Left ventricle myocardium superior (tissue), 1 donor: ENCODE data around the gene PABPC1L2A. TPM values are rescaled to one million over a fixed set of nuclear protein-coding genes. Genes with fewer than 3 reads are reported as not detected.
"Not testable (repeated sequence)": the region's sequence is repeated elsewhere in the genome, so short reads cannot be mapped to it uniquely, and the experiment has no call there.

Experiments
- ATAC-seq: fragments of 200-7000 bp; cut with Tn5 transposase; one replicate; pipeline ENCODE4 v1.9.1; 2020; ENCODE audit warnings: mild to moderate bottlenecking, moderate library complexity
- DNase-seq: peaks from one replicate; pipeline ENCODE4 v3.0.0-alpha.2; 2020
- intact Hi-C: fragments of 100-400 bp; cut with micrococcal nuclease; formaldehyde crosslinking; loops from one replicate; pipeline ENCODE4 v1.11.0; 2022
- long read RNA-seq: library from polyadenylated mRNA; unstranded; transcript quantifications from one replicate; pipeline ENCODE4 v2.0.0, GENCODE V29; 2021
- total RNA-seq: library from RNA; stranded (reverse); fragmentation: NEBNext Ultra II Directional; extraction: Animal tissue kit (Norgen Biotek cat#: 25700); gene quantifications from one replicate; pipeline ENCODE4 v1.2.1, GENCODE V29; 2021
- donor health status: DM: no; HTN: yes; CAD: no; lungs with severe emphysema.

The PABPC1L2A gene
- total RNA-seq = not detected
- long read RNA-seq = 0 reads

- intact Hi-C loops, DNase-seq, ATAC-seq: not testable (repeated sequence)
These were observed at the start of gene PABPC1L2A for GRCh38 chrX:73079024-73079562. TSS of gene PABPC1L2A (minus strand) at chrX:73079512. CDS start at chrX:73079386, 126 bp downstream.

GRCh38 chrX:73127700-73128241 lies 48.5 kb upstream of the PABPC1L2A start:
- intact Hi-C loops = no loop called here
- ATAC-seq (peak; percentile 26), DNase-seq (no peak)

GRCh38 chrX:73126240-73126639 lies 46.9 kb upstream of the PABPC1L2A start:
- DNase-seq (no peak), ATAC-seq (no peak)

GRCh38 chrX:73099505-73099904 lies 20.2 kb upstream of the PABPC1L2A start:
- DNase-seq, ATAC-seq, intact Hi-C loops: not testable (repeated sequence)

More at GRCh38 chrX:73126240-73126639, 46.9 kb upstream of the PABPC1L2A start:
- intact Hi-C loops = no loop called here

GRCh38 chrX:73086766-73087165 lies 7.5 kb upstream of the PABPC1L2A start:
- DNase-seq, intact Hi-C loops, ATAC-seq: not testable (repeated sequence)

DNA sequence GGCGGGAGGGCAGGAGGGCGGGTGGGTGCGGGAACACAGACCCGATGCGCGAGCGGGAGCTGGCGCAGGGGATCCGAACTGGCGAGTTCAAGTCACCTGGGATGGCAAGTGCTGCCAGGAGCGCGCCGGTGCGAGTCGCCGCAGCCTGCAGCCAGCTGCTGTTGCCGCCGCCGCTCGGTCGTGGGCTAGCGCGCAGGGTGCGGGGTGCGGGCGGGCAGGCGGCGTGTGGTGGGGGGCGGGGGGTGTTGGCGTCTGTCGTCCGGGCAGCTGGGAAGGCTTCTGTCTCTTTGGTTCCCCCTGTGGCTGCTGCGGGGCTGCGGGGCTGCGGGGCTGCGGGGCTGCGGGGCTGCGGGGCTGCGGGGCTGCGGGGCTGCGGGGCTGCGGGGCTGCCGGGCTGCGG lies 572 bp upstream of the PABPC1L2A start:
- intact Hi-C loops, DNase-seq, ATAC-seq: not testable (repeated sequence)

GRCh38 chrX:73078597-73078996 lies 715 bp downstream of the PABPC1L2A start:
- ATAC-seq, DNase-seq, intact Hi-C loops: not testable (repeated sequence)

DNA sequence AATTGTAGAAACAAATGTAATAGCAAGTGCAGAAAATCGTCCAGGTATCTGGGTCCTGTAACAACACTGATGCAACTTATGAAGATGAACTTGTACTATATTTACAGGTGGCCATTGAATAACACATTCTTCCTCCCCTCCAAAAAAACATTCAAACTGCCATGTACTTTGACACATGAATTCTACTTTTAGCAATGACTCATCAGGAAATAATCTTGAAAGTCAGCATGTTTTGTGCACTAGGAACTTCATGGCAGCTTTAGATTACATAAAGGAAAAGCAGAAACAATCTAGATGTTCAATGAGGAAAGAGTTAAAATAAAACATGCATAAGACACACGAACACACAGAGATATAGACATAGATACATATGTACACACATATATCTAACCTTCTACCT lies 2.5 kb downstream of the PABPC1L2A start:
- DNase-seq (no peak), ATAC-seq (no peak)
- intact Hi-C loops = no loop called here

DNA sequence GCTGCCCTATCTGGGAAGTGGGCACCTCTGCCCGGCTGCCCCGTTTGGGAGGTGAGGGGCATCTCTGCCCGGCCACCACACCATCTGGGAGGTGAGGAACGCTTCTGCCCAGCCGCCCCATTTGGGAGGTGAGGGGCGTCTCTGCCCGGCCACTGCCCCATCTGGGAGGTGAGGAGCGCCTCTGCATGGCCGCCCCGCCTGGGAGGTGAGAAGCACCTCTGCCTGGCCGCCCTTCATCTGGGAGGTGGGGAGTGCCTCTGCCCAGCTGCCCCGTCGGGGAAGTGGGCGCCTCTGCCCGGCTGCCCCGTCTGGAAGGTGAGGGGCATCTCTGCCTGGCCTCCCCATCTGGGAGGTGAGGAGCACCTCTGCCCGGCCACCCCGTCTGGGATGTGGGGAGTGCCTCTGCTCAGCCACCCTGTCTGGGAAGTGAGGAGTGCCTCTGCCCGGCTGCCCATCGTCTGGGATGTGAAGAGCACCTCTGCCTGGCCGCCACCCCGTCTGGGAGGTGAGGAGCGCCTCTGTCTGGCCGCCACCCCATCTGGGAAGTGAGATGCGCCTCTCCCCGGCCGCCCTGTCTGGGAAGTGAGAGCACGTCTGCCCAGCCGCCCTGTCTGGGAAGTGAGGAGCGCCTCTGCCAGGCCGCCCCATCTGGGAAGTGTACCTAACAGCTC lies 9.8 kb downstream of the PABPC1L2A start:
- no peak for DNase-seq
- intact Hi-C loops = no loop called here

GRCh38 chrX:73068467-73069364 lies 10.6 kb downstream of the PABPC1L2A start:
- ATAC-seq = no peak
- intact Hi-C loops = no loop called here
- DNase-seq = no peak

More for the DNA sequence above, 9.8 kb downstream of the PABPC1L2A start:
- no peak for ATAC-seq

DNA sequence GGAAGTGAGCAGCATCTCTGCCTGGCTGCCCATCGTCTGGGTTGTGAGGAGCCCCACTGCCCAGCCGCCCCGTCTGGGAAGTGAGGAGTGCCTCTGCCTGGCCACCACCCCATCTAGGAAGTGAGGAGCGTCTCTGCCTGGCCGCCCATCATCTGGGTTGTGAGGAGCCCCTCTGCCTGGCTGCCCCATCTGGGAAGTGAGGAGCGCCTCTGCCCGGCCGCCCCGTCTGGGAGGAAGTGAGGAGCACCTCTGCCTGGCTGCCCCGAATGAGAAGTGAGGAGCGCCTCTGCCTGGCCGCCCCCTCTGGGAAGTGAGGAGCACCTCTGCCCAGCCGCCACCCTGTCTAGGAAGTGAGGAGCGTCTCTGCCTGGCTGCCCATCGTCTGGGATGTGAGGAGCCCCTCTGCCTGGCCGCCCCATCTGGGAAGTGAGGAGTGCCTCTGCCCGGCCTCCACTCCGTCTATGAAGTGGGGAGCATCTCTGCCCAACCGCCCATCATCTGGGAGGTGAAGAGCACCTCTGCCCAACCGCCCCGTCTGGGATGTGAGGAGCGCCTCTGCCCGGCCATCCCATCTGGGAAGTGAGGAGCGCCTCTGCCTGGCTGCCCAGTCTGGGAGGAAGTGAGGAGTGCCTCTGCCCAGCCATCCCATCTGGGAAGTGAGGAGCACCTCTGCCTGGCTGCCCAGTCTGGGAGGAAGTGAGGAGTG lies 11.4 kb downstream of the PABPC1L2A start:
- intact Hi-C loops, DNase-seq, ATAC-seq: not testable (repeated sequence)

GRCh38 chrX:73028876-73029275 lies 50.4 kb downstream of the PABPC1L2A start:
- DNase-seq (no peak), ATAC-seq (no peak)

More at GRCh38 chrX:73028876-73029275, 50.4 kb downstream of the PABPC1L2A start:
- intact Hi-C loops = no loop called here

Other genes starting within 250 kb of the PABPC1L2A start
- not detected for gene FAM236C, start 166.9 kb downstream of the PABPC1L2A start, total RNA-seq
- not detected for gene FAM236A, start 141.3 kb downstream of the PABPC1L2A start, total RNA-seq
- not detected for gene DMRTC1, start 135.7 kb downstream of the PABPC1L2A start, total RNA-seq
- not detected for gene PABPC1L2B, start 76.6 kb downstream of the PABPC1L2A start, total RNA-seq
- 5.9 TPM for gene NAP1L2, start 135.3 kb upstream of the PABPC1L2A start, total RNA-seq